GM19193 (cell line): ENCODE data around the gene PRELID3B.

Experiments used
- POLR2A ChIP-seq: IDR thresholded peaks from 4 replicates; pipeline ENCODE4 v1.6.1; 2011; ENCODE audit not compliant: insufficient read depth, insufficient read length; ENCODE audit errors: extremely low read depth

The PRELID3B gene

GRCh38 chr20:59022754-59023153 lies 19.8 kb downstream of the PRELID3B start:
- TF ChIP-seq POLR2A, result no peak

- no peak for TF ChIP-seq POLR2A
Observed at GRCh38 chr20:59020938-59021551, 21.5 kb downstream of the PRELID3B start.

- no peak for TF ChIP-seq POLR2A
Observed at GRCh38 chr20:59019217-59019616, 23.4 kb downstream of the PRELID3B start, which contains the start of gene TUBB1. TUBB1 (plus strand) TSS chr20:59019429; CDS start chr20:59019523, 94 bp downstream.

- no peak for TF ChIP-seq POLR2A
Observed at GRCh38 chr20:59018817-59019216, 23.8 kb downstream of the PRELID3B start.

GRCh38 chr20:59017493-59018231 lies 24.9 kb downstream of the PRELID3B start:
- no peak for TF ChIP-seq POLR2A

GRCh38 chr20:59016795-59017492 lies 25.6 kb downstream of the PRELID3B start:
- no peak for TF ChIP-seq POLR2A

- no peak for TF ChIP-seq POLR2A
Observed at GRCh38 chr20:59015812-59016711, 26.5 kb downstream of the PRELID3B start.

- no peak for TF ChIP-seq POLR2A
Observed at GRCh38 chr20:59015411-59015810, 27.2 kb downstream of the PRELID3B start.

GRCh38 chr20:59014680-59015389 lies 27.8 kb downstream of the PRELID3B start:
- TF ChIP-seq POLR2A, result no peak

- TF ChIP-seq POLR2A, result no peak
Observed at GRCh38 chr20:59013959-59014608, 28.5 kb downstream of the PRELID3B start.

GRCh38 chr20:59013031-59013951 lies 29.3 kb downstream of the PRELID3B start:
- no peak for TF ChIP-seq POLR2A

GRCh38 chr20:59010995-59011873 lies 31.4 kb downstream of the PRELID3B start:
- no peak for TF ChIP-seq POLR2A
